OCI-LY1 (cell line): ENCODE data around the gene NCAPG.
A peak's percentile ranks its signal among the peaks of the same experiment; 100 is the strongest.

ENCODE experiments used
- H2AFZ ChIP-seq: fragments of 200-600 bp; sonication (generic), shearing (Covaris generic); 2 replicates; pipeline ENCODE4 v1.6.0; 2014; ENCODE audit warnings: antibody characterized with exemption, mild to moderate bottlenecking, low read length
- H3F3A ChIP-seq: fragments of 200-600 bp; sonication (generic), shearing (Covaris generic); 2 replicates; pipeline ENCODE4 v1.6.0; 2014; ENCODE audit warnings: mild to moderate bottlenecking, antibody characterized with exemption, low read length, moderate library complexity; ENCODE audit not compliant: insufficient read depth
- H3K27ac ChIP-seq: fragments of 200-600 bp; sonication (generic); 2 replicates; pipeline ENCODE4 v1.5.1; 2014; ENCODE audit warnings: low read length, mixed run types, mild to moderate bottlenecking, low read depth; ENCODE audit not compliant: poor library complexity, severe bottlenecking
- H3K27me3 ChIP-seq: fragments of 200-600 bp; sonication (generic); 2 replicates; pipeline ENCODE4 v1.6.0; 2014; ENCODE audit warnings: antibody characterized with exemption, mild to moderate bottlenecking, low read length, moderate library complexity; ENCODE audit not compliant: insufficient read depth
- H3K36me3 ChIP-seq: fragments of 200-600 bp; sonication (generic); 2 replicates; pipeline ENCODE4 v1.6.1; 2014; ENCODE audit warnings: mild to moderate bottlenecking, antibody characterized with exemption, low read length, moderate library complexity, mixed read lengths; ENCODE audit not compliant: insufficient read depth
- H3K4me1 ChIP-seq: fragments of 200-600 bp; sonication (generic); 2 replicates; pipeline ENCODE4 v1.5.1; 2014; ENCODE audit warnings: mild to moderate bottlenecking, low read length, moderate library complexity; ENCODE audit not compliant: insufficient read depth, severe bottlenecking
- H3K4me2 ChIP-seq: fragments of 200-600 bp; sonication (generic), shearing (Covaris generic); 2 replicates; pipeline ENCODE4 v1.6.1; 2014; ENCODE audit warnings: low read length
- H3K4me3 ChIP-seq: fragments of 200-600 bp; sonication (generic); 2 replicates; pipeline ENCODE4 v1.5.1; 2014; ENCODE audit warnings: low read length, low read depth, mild to moderate bottlenecking, mixed read lengths; ENCODE audit not compliant: poor library complexity, severe bottlenecking
- H3K79me2 ChIP-seq: fragments of 200-600 bp; shearing (Covaris generic); 2 replicates; pipeline ENCODE4 v1.6.1; 2016; ENCODE audit warnings: mixed run types, low read length, mixed read lengths; ENCODE audit not compliant: insufficient read depth
- H3K9ac ChIP-seq: fragments of 200-600 bp; sonication (generic), shearing (Covaris generic); 2 replicates; pipeline ENCODE4 v1.6.1; 2014; ENCODE audit warnings: mild to moderate bottlenecking, low read length, mixed read lengths
- H3K9me2 ChIP-seq: fragments of 200-600 bp; sonication (generic), shearing (Covaris generic); 2 replicates; pipeline ENCODE4 v1.6.1; 2014; ENCODE audit warnings: low read depth, mild to moderate bottlenecking, low read length, mixed read lengths
- H3K9me3 ChIP-seq: fragments of 200-600 bp; shearing (Covaris generic); 2 replicates; pipeline ENCODE4 v1.6.1; 2014; ENCODE audit warnings: low read length, mixed read lengths
- H4K20me1 ChIP-seq: fragments of 200-600 bp; sonication (generic), shearing (Covaris generic); 2 replicates; pipeline ENCODE4 v1.6.0; 2016; ENCODE audit warnings: mild to moderate bottlenecking, low read length; ENCODE audit not compliant: insufficient read depth
- CTCF ChIP-seq: fragments of 200-600 bp; sonication (generic), shearing (Covaris generic); IDR thresholded peaks from 2 replicates; pipeline ENCODE4 v1.5.1; 2017; ENCODE audit warnings: mild to moderate bottlenecking, antibody characterized with exemption, low read length, moderate library complexity, mixed read lengths
- EZH2 ChIP-seq: fragments of 200-600 bp; sonication (generic), shearing (Covaris generic); IDR thresholded peaks from 2 replicates; pipeline ENCODE4 v1.8.0; 2017; ENCODE audit warnings: borderline replicate concordance, mixed run types, mild to moderate bottlenecking, antibody characterized with exemption, low read length, moderate library complexity, mixed read lengths

NCAPG gene

GRCh38 chr4:17812801-17813200, 2.0 kb downstream of the NCAPG start:
- Histone ChIP-seq H3K27me3 (no peaks in the 10 kb centered on the region), H3K27ac (no peak overlapping the region), H3K36me3 (peaks cover 42% of the 10 kb centered on the region), H4K20me1 (no peaks in the 10 kb centered on the region), H2AFZ (no peak overlapping the region), H3K9me2 (no peaks in the 10 kb centered on the region), H3K9ac (peak overlapping the region; percentile 92), H3K4me2 (peak overlapping the region; percentile 87), H3K4me3 (peak overlapping the region; percentile 98), H3F3A (no peaks in the 10 kb centered on the region), H3K4me1 (peaks cover 24% of the 10 kb centered on the region), H3K9me3 (no peaks in the 10 kb centered on the region), H3K79me2 (peaks cover 64% of the 10 kb centered on the region)
- TF ChIP-seq CTCF (no peak), EZH2 (no peak)

- Histone ChIP-seq H3K27me3 (no peaks in the 10 kb centered on the region), H3K9me3 (no peaks in the 10 kb centered on the region), H3K4me3 (no peak overlapping the region), H3K36me3 (peaks cover 49% of the 10 kb centered on the region), H3K4me1 (peaks cover 17% of the 10 kb centered on the region), H3K79me2 (peaks cover 51% of the 10 kb centered on the region), H3K9me2 (no peaks in the 10 kb centered on the region), H4K20me1 (no peaks in the 10 kb centered on the region), H3F3A (no peaks in the 10 kb centered on the region), H2AFZ (no peak overlapping the region), H3K9ac (no peak overlapping the region), H3K4me2 (0 out of 2 replicates have a peak overlapping the region, but pooled peaks have one; percentile 16), H3K27ac (no peak overlapping the region)
- TF ChIP-seq EZH2 = no peak
- no peak for TF ChIP-seq CTCF
Measured at GRCh38 chr4:17814140-17814539, 3.4 kb downstream of the NCAPG start.

GRCh38 chr4:17816142-17816541, 5.4 kb downstream of the NCAPG start:
- Histone ChIP-seq H3K79me2 (peaks cover 39% of the 10 kb centered on the region), H4K20me1 (no peaks in the 10 kb centered on the region), H3K36me3 (peaks cover 60% of the 10 kb centered on the region), H3K9ac (no peak overlapping the region), H3K4me2 (no peak overlapping the region), H2AFZ (no peak overlapping the region), H3K4me1 (peaks cover 17% of the 10 kb centered on the region), H3K27me3 (no peaks in the 10 kb centered on the region), H3F3A (no peaks in the 10 kb centered on the region), H3K4me3 (no peak overlapping the region), H3K27ac (no peak overlapping the region), H3K9me3 (no peaks in the 10 kb centered on the region), H3K9me2 (no peaks in the 10 kb centered on the region)
- TF ChIP-seq EZH2 (no peak), CTCF (no peak)
